ENCODE results near the gene PRKG1. TPM values are rescaled to one million over a fixed set of nuclear protein-coding genes. Genes with fewer than 3 reads are reported as not detected.
A peak's percentile ranks its signal among the peaks of the same experiment; 100 is the strongest.
"Not testable (repeated sequence)": the region's sequence is repeated elsewhere in the genome, so short reads cannot be mapped to it uniquely, and the experiment has no call there.

The PRKG1 gene
- total and polyA plus RNA-seq, 7 experiments from 2014 or later: 0.19 TPM; not detected in 6

- Histone ChIP-seq H3K27me3 (ENCODE audit: control insufficient read depth in 2 of 2, insufficient read depth in 2 of 2, low read length in 2 of 2) (no peaks in the 10 kb centered on the region), H3K4me3 (ENCODE audit: low read length) (no peak overlapping the region), H3K4me1 (ENCODE audit: control insufficient read depth in 2 of 2, insufficient read depth in 2 of 2, low read length in 2 of 2) (no peaks in the 10 kb centered on the region), H3K27ac (ENCODE audit: low read depth, low read length) (no peak overlapping the region), H3K36me3 (ENCODE audit: control insufficient read depth in 2 of 3, insufficient read depth in 3 of 3, low read length in 3 of 3) (no peaks in the 10 kb centered on the region), H3K9me3 (ENCODE audit: control insufficient read depth in 2 of 3, low read length in 3 of 3) (no peaks in the 10 kb centered on the region)
- peaks cover 0 to 14% (median 3%) of the 10 kb centered on the region in 11 donors for H3K9me3 Mint-ChIP-seq
- no peak for DNase-seq
- H3K4me3 Mint-ChIP-seq: no peak overlapping the region
- no peaks in the 10 kb centered on the region for H3K36me3 Mint-ChIP-seq
- CTCF ChIA-PET: no interaction called here
- POLR2A ChIA-PET: no interaction called here
- ATAC-seq: no peak
- intact Hi-C loops (cut with micrococcal nuclease): no loop called here
- H3K4me1 Mint-ChIP-seq: no peaks in the 10 kb centered on the region
- H3K27me3 Mint-ChIP-seq: no peaks in the 10 kb centered on the region
- H3K27ac Mint-ChIP-seq: no peak overlapping the region
These were observed 198.3 kb downstream of the PRKG1 start for GRCh38 chr10:51272555-51272954.

GRCh38 chr10:51273574-51273973 is 199.3 kb downstream of the PRKG1 start:
- no peak overlapping the region for H3K4me3 ChIP-seq (ENCODE audit: low read length)
- CTCF ChIA-PET: no interaction called here
- no peaks in the 10 kb centered on the region for H3K9me3 ChIP-seq (ENCODE audit: control insufficient read depth in 2 of 3, low read length in 3 of 3)
- H3K36me3 Mint-ChIP-seq: no peaks in the 10 kb centered on the region
- ATAC-seq (peak; percentile 44), DNase-seq (no peak)
- H3K27ac ChIP-seq (ENCODE audit: low read depth, low read length): no peak overlapping the region
- no peaks in the 10 kb centered on the region for H3K4me1 Mint-ChIP-seq
- H3K27ac Mint-ChIP-seq: no peak overlapping the region
- H3K9me3 Mint-ChIP-seq: peaks cover 0 to 9% (median 3%) of the 10 kb centered on the region in 11 donors
- H3K27me3 ChIP-seq (ENCODE audit: control insufficient read depth in 2 of 2, insufficient read depth in 2 of 2, low read length in 2 of 2): no peaks in the 10 kb centered on the region
- no peaks in the 10 kb centered on the region for H3K27me3 Mint-ChIP-seq
- intact Hi-C loops (cut with micrococcal nuclease): no loop called here
- POLR2A ChIA-PET: no interaction called here
- H3K4me1 ChIP-seq (ENCODE audit: control insufficient read depth in 2 of 2, insufficient read depth in 2 of 2, low read length in 2 of 2): no peaks in the 10 kb centered on the region
- H3K4me3 Mint-ChIP-seq: no peak overlapping the region
- no peaks in the 10 kb centered on the region for H3K36me3 ChIP-seq (ENCODE audit: control insufficient read depth in 2 of 3, insufficient read depth in 3 of 3, low read length in 3 of 3)

GRCh38 chr10:51276097-51276496 is 201.8 kb downstream of the PRKG1 start:
- H3K27ac Mint-ChIP-seq; H3K4me1 Mint-ChIP-seq; DNase-seq; ATAC-seq; H3K27ac ChIP-seq (ENCODE audit: low read depth, low read length); CTCF ChIA-PET; H3K9me3 ChIP-seq (ENCODE audit: control insufficient read depth in 2 of 3, low read length in 3 of 3); POLR2A ChIA-PET; intact Hi-C loops (cut with micrococcal nuclease); H3K4me1 ChIP-seq (ENCODE audit: control insufficient read depth in 2 of 2, insufficient read depth in 2 of 2, low read length in 2 of 2); H3K4me3 Mint-ChIP-seq; H3K27me3 ChIP-seq (ENCODE audit: control insufficient read depth in 2 of 2, insufficient read depth in 2 of 2, low read length in 2 of 2); H3K36me3 ChIP-seq (ENCODE audit: control insufficient read depth in 2 of 3, insufficient read depth in 3 of 3, low read length in 3 of 3); H3K36me3 Mint-ChIP-seq; H3K27me3 Mint-ChIP-seq; H3K4me3 ChIP-seq (ENCODE audit: low read length): not testable (repeated sequence)
- peaks cover 2 to 20% (median 9%) of the 10 kb centered on the region in 11 donors for H3K9me3 Mint-ChIP-seq

GRCh38 chr10:51281387-51281786 is 207.1 kb downstream of the PRKG1 start:
- POLR2A ChIA-PET; intact Hi-C loops (cut with micrococcal nuclease); CTCF ChIA-PET; H3K9me3 ChIP-seq (ENCODE audit: control insufficient read depth in 2 of 3, low read length in 3 of 3); ATAC-seq; H3K4me1 ChIP-seq (ENCODE audit: control insufficient read depth in 2 of 2, insufficient read depth in 2 of 2, low read length in 2 of 2); H3K36me3 ChIP-seq (ENCODE audit: control insufficient read depth in 2 of 3, insufficient read depth in 3 of 3, low read length in 3 of 3); H3K36me3 Mint-ChIP-seq; H3K27ac ChIP-seq (ENCODE audit: low read depth, low read length); H3K4me3 Mint-ChIP-seq; H3K4me1 Mint-ChIP-seq; H3K27ac Mint-ChIP-seq; H3K27me3 ChIP-seq (ENCODE audit: control insufficient read depth in 2 of 2, insufficient read depth in 2 of 2, low read length in 2 of 2); H3K27me3 Mint-ChIP-seq; H3K4me3 ChIP-seq (ENCODE audit: low read length); DNase-seq: not testable (repeated sequence)
- H3K9me3 Mint-ChIP-seq: peaks cover 0 to 17% (median 7%) of the 10 kb centered on the region in 11 donors

GRCh38 chr10:51285601-51286000 is 211.3 kb downstream of the PRKG1 start:
- DNase-seq (no peak), ATAC-seq (no peak)
- Mint-ChIP-seq H3K9me3 (peaks cover 0 to 9% (median 1%) of the 10 kb centered on the region in 11 donors), H3K27ac (no peak overlapping the region), H3K36me3 (peaks cover 0 to 2% (median 0%) of the 10 kb centered on the region in 5 donors), H3K4me3 (no peak overlapping the region), H3K27me3 (peaks cover 0 to 4% (median 0%) of the 10 kb centered on the region in 5 donors), H3K4me1 (no peaks in the 10 kb centered on the region)
- Histone ChIP-seq H3K9me3 (ENCODE audit: control insufficient read depth in 2 of 3, low read length in 3 of 3) (no peaks in the 10 kb centered on the region), H3K27me3 (ENCODE audit: control insufficient read depth in 2 of 2, insufficient read depth in 2 of 2, low read length in 2 of 2) (no peaks in the 10 kb centered on the region), H3K27ac (ENCODE audit: low read depth, low read length) (no peak overlapping the region), H3K36me3 (ENCODE audit: control insufficient read depth in 2 of 3, insufficient read depth in 3 of 3, low read length in 3 of 3) (no peaks in the 10 kb centered on the region), H3K4me3 (ENCODE audit: low read length) (no peak overlapping the region), H3K4me1 (ENCODE audit: control insufficient read depth in 2 of 2, insufficient read depth in 2 of 2, low read length in 2 of 2) (no peaks in the 10 kb centered on the region)
- ChIA-PET POLR2A (no interaction called here), CTCF (no interaction called here)
- intact Hi-C loops (cut with micrococcal nuclease): no loop called here

GRCh38 chr10:51288511-51288910 is 214.2 kb downstream of the PRKG1 start:
- Mint-ChIP-seq H3K4me1 (no peaks in the 10 kb centered on the region), H3K4me3 (no peak overlapping the region), H3K27me3 (no peaks in the 10 kb centered on the region), H3K27ac (no peak overlapping the region), H3K9me3 (peaks cover 0 to 7% (median 0%) of the 10 kb centered on the region in 11 donors), H3K36me3 (no peaks in the 10 kb centered on the region)
- Histone ChIP-seq H3K4me3 (ENCODE audit: low read length) (no peak overlapping the region), H3K27me3 (ENCODE audit: control insufficient read depth in 2 of 2, insufficient read depth in 2 of 2, low read length in 2 of 2) (no peaks in the 10 kb centered on the region), H3K4me1 (ENCODE audit: control insufficient read depth in 2 of 2, insufficient read depth in 2 of 2, low read length in 2 of 2) (no peaks in the 10 kb centered on the region), H3K27ac (ENCODE audit: low read depth, low read length) (no peak overlapping the region), H3K36me3 (ENCODE audit: control insufficient read depth in 2 of 3, insufficient read depth in 3 of 3, low read length in 3 of 3) (no peaks in the 10 kb centered on the region), H3K9me3 (ENCODE audit: control insufficient read depth in 2 of 3, low read length in 3 of 3) (no peaks in the 10 kb centered on the region)
- DNase-seq: no peak
- ChIA-PET CTCF (no interaction called here), POLR2A (no interaction called here)
- intact Hi-C loops (cut with micrococcal nuclease): no loop called here
- no peak for ATAC-seq

- no peaks in the 10 kb centered on the region for H3K9me3 ChIP-seq (ENCODE audit: control insufficient read depth in 2 of 3, low read length in 3 of 3)
- Mint-ChIP-seq H3K4me1 (no peaks in the 10 kb centered on the region), H3K27me3 (no peaks in the 10 kb centered on the region), H3K27ac (no peak overlapping the region), H3K36me3 (no peaks in the 10 kb centered on the region), H3K4me3 (no peak overlapping the region), H3K9me3 (peaks cover 0 to 7% (median 0%) of the 10 kb centered on the region in 11 donors)
- POLR2A ChIA-PET: no interaction called here
- H3K4me3 ChIP-seq (ENCODE audit: low read length): no peak overlapping the region
- DNase-seq (no peak), ATAC-seq (no peak)
- no peaks in the 10 kb centered on the region for H3K27me3 ChIP-seq (ENCODE audit: control insufficient read depth in 2 of 2, insufficient read depth in 2 of 2, low read length in 2 of 2)
- no peaks in the 10 kb centered on the region for H3K4me1 ChIP-seq (ENCODE audit: control insufficient read depth in 2 of 2, insufficient read depth in 2 of 2, low read length in 2 of 2)
- H3K36me3 ChIP-seq (ENCODE audit: control insufficient read depth in 2 of 3, insufficient read depth in 3 of 3, low read length in 3 of 3): no peaks in the 10 kb centered on the region
- CTCF ChIA-PET: no interaction called here
- no peak overlapping the region for H3K27ac ChIP-seq (ENCODE audit: low read depth, low read length)
- intact Hi-C loops (cut with micrococcal nuclease): no loop called here
These were observed 215.2 kb downstream of the PRKG1 start for GRCh38 chr10:51289519-51289918.

Measured in naive thymus-derived CD4-positive, alpha-beta T cell (primary cell).